ENCODE data around the gene PIAS1.
"Not testable (repeated sequence)": the region's sequence is repeated elsewhere in the genome, so short reads cannot be mapped to it uniquely, and the experiment has no call there.

The PIAS1 gene

GRCh38 chr15:68053701-68054627, at the start of gene PIAS1:
TSS of gene PIAS1 (plus strand) at chr15:68054315. CDS start at chr15:68054327, 12 bp downstream.
- peak; percentile 79 for DNase-seq

- DNase-seq: not testable (repeated sequence)
Observed at GRCh38 chr15:68007642-68008041, 46.5 kb upstream of the PIAS1 start.

- no peak for DNase-seq
Observed at GRCh38 chr15:68010361-68011153, 43.6 kb upstream of the PIAS1 start.

GRCh38 chr15:68012911-68013310, 41.2 kb upstream of the PIAS1 start:
- DNase-seq: no peak

- no peak for DNase-seq
Observed at GRCh38 chr15:68014219-68014618, 39.9 kb upstream of the PIAS1 start.

- DNase-seq: no peak
Observed at GRCh38 chr15:68015244-68015643, 38.9 kb upstream of the PIAS1 start.

GRCh38 chr15:68017201-68017600, 36.9 kb upstream of the PIAS1 start:
- no peak for DNase-seq

- no peak for DNase-seq
Observed at GRCh38 chr15:68018797-68019444, 35.2 kb upstream of the PIAS1 start.

GRCh38 chr15:68019814-68020525, 34.1 kb upstream of the PIAS1 start:
- DNase-seq: no peak

GRCh38 chr15:68020685-68021084, 33.4 kb upstream of the PIAS1 start:
- DNase-seq: no peak

- DNase-seq: no peak
Observed at GRCh38 chr15:68022061-68022460, 32.1 kb upstream of the PIAS1 start.

GRCh38 chr15:68023307-68024101, 30.6 kb upstream of the PIAS1 start:
- DNase-seq: no peak

- no peak for DNase-seq
Observed at GRCh38 chr15:68025835-68026424, 28.2 kb upstream of the PIAS1 start.

GRCh38 chr15:68027388-68027787, 26.7 kb upstream of the PIAS1 start:
- DNase-seq: no peak

GRCh38 chr15:68028137-68028887, 25.8 kb upstream of the PIAS1 start:
- no peak for DNase-seq

- no peak for DNase-seq
Observed at GRCh38 chr15:68028888-68029207, 25.3 kb upstream of the PIAS1 start.

GRCh38 chr15:68029959-68030358, 24.2 kb upstream of the PIAS1 start:
- no peak for DNase-seq

GRCh38 chr15:68031404-68031803, 22.7 kb upstream of the PIAS1 start:
- no peak for DNase-seq

- DNase-seq: no peak
Observed at GRCh38 chr15:68032672-68033071, 21.4 kb upstream of the PIAS1 start.

- no peak for DNase-seq
Observed at GRCh38 chr15:68034081-68034480, 20.0 kb upstream of the PIAS1 start.
